ENCODE measurements around the gene ARHGAP18.

ARHGAP18 gene

DNA sequence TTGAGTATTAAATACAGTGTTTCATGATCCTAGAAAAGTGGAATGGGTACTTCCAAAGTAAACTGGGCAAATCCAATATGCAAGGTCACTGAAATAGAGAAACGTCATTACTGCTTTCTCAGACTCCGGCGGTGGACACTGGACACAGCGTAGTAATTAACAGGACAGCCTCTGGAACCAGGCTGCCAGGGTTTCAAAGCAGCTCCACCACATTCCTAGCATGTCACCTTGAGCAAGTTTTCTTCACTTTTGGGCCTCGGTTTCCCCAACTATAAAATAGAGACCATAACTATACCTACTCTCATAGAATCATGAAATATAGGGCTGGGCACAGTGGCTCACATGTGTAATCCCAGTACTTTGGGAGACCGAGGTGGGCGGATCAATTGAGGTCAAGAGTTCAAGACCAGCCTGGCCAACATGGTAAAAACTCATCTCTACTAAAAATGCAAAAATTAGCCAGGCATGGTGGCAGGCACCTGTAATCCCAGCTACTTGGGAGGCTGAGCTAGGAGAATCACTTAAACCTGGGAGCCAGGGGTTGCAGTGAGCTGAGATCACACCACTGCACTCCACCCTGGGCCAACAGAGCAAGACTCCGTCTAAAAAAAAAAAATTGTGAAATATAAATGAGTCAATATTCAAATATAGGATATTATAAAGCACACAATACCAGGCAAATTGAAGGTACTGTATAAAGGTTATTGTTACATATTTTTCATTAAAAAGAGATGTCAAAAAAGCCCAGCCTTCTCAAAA is 24.9 kb downstream of the ARHGAP18 start:
- ChIA-PET POLR2A (no interaction called here), CTCF (interaction anchor here (1.0 kb wide), 1 partner anchor 28 kb away, joined by 3 read pairs; no protein-coding TSS in a partner anchor)
- TF ChIP-seq FOXK2 (IDR thresholded peaks at IDR 0.05) (no peak), HDGF (IDR thresholded peaks at IDR 0.05; ENCODE audit: borderline replicate concordance) (no peak), LEF1 (IDR thresholded peaks at IDR 0.05; ENCODE audit: borderline replicate concordance) (no peak), TARDBP (IDR thresholded peaks at IDR 0.05) (no peak)
- DNase-seq (ENCODE audit: extremely low spot score): no peak

DNA sequence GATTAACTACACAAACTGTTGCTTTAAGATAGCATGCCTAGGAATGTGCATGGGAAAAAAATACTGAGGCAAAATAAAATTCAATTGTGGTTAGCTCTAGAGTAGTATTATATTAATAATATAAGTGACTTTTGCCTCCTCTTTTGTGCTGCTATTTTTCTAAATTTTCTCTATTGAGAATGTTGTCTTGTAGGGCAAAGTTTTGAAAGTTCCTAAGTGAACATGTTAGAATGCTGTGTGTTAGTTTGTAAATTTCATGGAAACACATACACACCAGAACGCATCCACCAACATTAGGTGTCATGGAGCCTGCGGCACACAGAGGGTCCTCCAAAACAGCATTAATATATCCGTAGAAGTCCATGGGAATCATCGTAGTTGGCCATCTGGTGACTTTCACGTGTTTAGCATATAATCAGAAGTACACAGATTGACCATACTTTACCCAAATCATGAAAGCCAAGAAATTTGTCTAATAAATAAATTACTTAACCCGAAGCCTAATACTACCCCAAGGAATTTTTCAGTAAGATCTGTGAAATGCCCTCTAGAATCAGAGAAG is 25.6 kb downstream of the ARHGAP18 start:
- no peak for DNase-seq (ENCODE audit: extremely low spot score)
- TF ChIP-seq L3MBTL2 (conservative IDR thresholded peaks at IDR 0.05) (no peak), HDGF (IDR thresholded peaks at IDR 0.05; ENCODE audit: borderline replicate concordance) (no peak), SUZ12 (IDR thresholded peaks at IDR 0.05) (no peak), FOXM1 (IDR thresholded peaks at IDR 0.05; ENCODE audit: borderline replicate concordance) (no peak), ZNF384 (IDR thresholded peaks at IDR 0.05) (no peak), FOXA1 (IDR thresholded peaks at IDR 0.05) (no peak), SP1 (IDR thresholded peaks at IDR 0.05) (no peak), LEF1 (IDR thresholded peaks at IDR 0.05; ENCODE audit: borderline replicate concordance) (no peak)
- CTCF ChIA-PET: no interaction called here
- POLR2A ChIA-PET: no interaction called here

DNA sequence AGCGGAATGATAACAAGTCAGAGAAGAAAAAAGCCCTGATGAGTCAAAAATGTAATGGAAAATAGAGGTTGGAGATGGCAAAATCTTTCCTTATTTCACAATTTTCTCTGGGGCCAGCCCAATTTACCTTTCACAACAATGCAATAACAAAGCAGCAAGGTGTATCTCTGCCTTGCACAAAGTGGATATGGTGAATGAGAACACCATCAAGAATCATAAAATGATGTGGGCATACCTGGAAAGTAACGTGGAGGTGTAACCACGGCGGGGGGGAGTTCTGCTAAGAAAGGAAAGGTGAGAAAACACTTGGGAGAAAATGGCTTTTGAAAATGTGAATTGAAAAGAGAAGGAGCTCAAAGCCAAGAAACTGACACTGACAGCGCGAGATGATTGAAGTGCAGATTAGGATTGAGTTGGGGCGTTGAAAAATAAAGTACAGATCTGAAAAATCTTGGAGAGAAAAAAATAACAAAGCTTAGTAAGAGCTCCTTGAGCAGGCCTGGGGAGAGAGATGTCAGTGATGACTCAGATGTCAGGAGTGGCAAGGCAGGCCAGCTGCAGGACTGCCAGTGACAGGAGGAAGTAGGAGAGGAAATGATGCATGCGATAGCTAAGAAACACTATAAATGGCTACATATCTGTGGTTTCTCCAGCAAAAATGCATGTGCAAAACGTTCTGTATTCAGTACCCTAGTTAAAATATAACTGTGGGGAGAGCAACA is 26.2 kb downstream of the ARHGAP18 start:
- POLR2A ChIA-PET: no interaction called here
- CTCF ChIA-PET: interaction anchor here (0.6 kb wide), 1 partner anchor 62 kb away, joined by 3 read pairs; no protein-coding TSS in a partner anchor
- TF ChIP-seq SUZ12 (IDR thresholded peaks at IDR 0.05) (no peak), ELF4 (IDR thresholded peaks at IDR 0.05) (no peak), ARNT (IDR thresholded peaks at IDR 0.05) (no peak), NFRKB (IDR thresholded peaks at IDR 0.05) (no peak), BHLHE40 (IDR thresholded peaks at IDR 0.05; ENCODE audit: borderline replicate concordance) (no peak), CTBP1 (IDR thresholded peaks at IDR 0.05; ENCODE audit: borderline replicate concordance) (no peak)
- TF ChIP-seq, protein P1, sequence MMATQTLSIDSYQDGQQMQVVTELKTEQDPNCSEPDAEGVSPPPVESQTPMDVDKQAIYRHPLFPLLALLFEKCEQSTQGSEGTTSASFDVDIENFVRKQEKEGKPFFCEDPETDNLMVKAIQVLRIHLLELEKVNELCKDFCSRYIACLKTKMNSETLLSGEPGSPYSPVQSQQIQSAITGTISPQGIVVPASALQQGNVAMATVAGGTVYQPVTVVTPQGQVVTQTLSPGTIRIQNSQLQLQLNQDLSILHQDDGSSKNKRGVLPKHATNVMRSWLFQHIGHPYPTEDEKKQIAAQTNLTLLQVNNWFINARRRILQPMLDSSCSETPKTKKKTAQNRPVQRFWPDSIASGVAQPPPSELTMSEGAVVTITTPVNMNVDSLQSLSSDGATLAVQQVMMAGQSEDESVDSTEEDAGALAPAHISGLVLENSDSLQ (IDR thresholded peaks at IDR 0.05): no peak
- DNase-seq (ENCODE audit: extremely low spot score): no peak

DNA sequence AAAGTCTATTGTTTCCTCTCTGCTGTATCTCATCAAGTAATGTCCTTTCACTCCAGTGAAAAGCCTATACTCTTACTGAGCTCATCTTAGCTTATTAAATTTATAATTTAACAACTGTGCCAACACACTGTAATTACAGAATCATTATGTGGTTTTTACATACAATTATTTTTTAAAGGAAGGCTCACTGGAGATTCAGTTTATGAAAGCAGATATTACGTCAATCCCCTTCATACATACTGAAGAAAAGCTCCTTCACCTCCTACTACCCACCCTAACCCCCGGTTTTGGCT is 28.1 kb downstream of the ARHGAP18 start:
- TF ChIP-seq CTBP1 (IDR thresholded peaks at IDR 0.05; ENCODE audit: borderline replicate concordance) (no peak), HDGF (IDR thresholded peaks at IDR 0.05; ENCODE audit: borderline replicate concordance) (no peak), SP1 (IDR thresholded peaks at IDR 0.05) (no peak), ARNT (IDR thresholded peaks at IDR 0.05) (no peak), SUZ12 (IDR thresholded peaks at IDR 0.05) (no peak), NFRKB (IDR thresholded peaks at IDR 0.05) (no peak), BHLHE40 (IDR thresholded peaks at IDR 0.05; ENCODE audit: borderline replicate concordance) (no peak), ELF4 (IDR thresholded peaks at IDR 0.05) (no peak), LEF1 (IDR thresholded peaks at IDR 0.05; ENCODE audit: borderline replicate concordance) (no peak), FOXM1 (IDR thresholded peaks at IDR 0.05; ENCODE audit: borderline replicate concordance) (no peak), L3MBTL2 (conservative IDR thresholded peaks at IDR 0.05) (no peak), TARDBP (IDR thresholded peaks at IDR 0.05) (no peak), FOXK2 (IDR thresholded peaks at IDR 0.05) (no peak)
- DNase-seq (ENCODE audit: extremely low spot score): no peak
- POLR2A ChIA-PET: no interaction called here
- CTCF ChIA-PET: interaction anchor here (0.6 kb wide), 1 partner anchor 1286 kb away, joined by 3 read pairs; no protein-coding TSS in a partner anchor

DNA sequence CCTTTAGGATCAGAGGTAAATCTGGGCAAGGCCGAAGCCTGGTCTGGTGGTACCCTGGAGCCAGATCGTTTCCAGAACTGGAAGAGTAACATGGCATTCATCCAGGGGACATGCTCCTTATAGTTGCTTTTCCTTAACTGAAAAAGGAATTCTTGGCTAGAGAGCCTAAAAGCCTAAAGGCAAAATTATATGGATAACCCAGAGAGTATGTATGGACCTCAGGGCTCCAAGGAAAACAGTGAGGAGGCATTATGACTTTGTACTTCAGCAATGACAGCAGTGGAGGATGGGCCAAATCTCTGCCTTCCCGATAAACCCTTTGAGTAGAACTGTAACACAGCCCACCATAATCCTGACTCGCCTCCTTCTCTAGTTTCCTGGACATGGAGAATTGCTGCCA is 29.3 kb downstream of the ARHGAP18 start:
- TF ChIP-seq NFRKB (IDR thresholded peaks at IDR 0.05) (no peak), FOXM1 (IDR thresholded peaks at IDR 0.05; ENCODE audit: borderline replicate concordance) (no peak), SUZ12 (IDR thresholded peaks at IDR 0.05) (no peak), HDGF (IDR thresholded peaks at IDR 0.05; ENCODE audit: borderline replicate concordance) (no peak), L3MBTL2 (conservative IDR thresholded peaks at IDR 0.05) (no peak), FOXK2 (IDR thresholded peaks at IDR 0.05) (no peak), ZNF384 (IDR thresholded peaks at IDR 0.05) (no peak)
- DNase-seq (ENCODE audit: extremely low spot score): no peak
- ChIA-PET POLR2A (interaction anchor here (1.5 kb wide), 1 partner anchor 29 kb away, joined by 3 read pairs; no protein-coding TSS in a partner anchor), CTCF (no interaction called here)

DNA sequence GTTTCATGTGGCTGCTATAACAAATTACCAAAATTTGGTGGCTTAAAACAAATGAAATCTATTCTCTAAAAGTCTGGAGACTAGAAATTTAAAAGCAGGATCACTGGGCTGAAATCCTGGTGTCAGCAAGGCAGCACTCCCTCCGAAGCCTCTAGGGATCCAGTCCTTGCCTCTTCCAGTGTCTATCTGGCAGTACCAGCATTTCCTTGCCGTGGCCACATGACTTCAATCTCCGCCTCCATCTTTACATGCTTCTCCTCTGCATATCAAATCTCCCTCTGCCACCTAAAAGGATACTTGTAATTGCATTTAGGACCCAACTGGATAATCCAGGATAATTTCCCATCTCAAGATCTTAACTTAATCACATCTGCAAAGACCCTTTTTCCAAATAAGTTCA is 30.2 kb downstream of the ARHGAP18 start:
- no peak for DNase-seq (ENCODE audit: extremely low spot score)
- CTCF ChIA-PET: no interaction called here
- TF ChIP-seq L3MBTL2 (conservative IDR thresholded peaks at IDR 0.05) (no peak), FOXA1 (IDR thresholded peaks at IDR 0.05) (no peak), CTBP1 (IDR thresholded peaks at IDR 0.05; ENCODE audit: borderline replicate concordance) (no peak), SP1 (IDR thresholded peaks at IDR 0.05) (no peak), ARNT (IDR thresholded peaks at IDR 0.05) (no peak), FOXM1 (IDR thresholded peaks at IDR 0.05; ENCODE audit: borderline replicate concordance) (no peak), NFRKB (IDR thresholded peaks at IDR 0.05) (no peak), BHLHE40 (IDR thresholded peaks at IDR 0.05; ENCODE audit: borderline replicate concordance) (no peak), HDGF (IDR thresholded peaks at IDR 0.05; ENCODE audit: borderline replicate concordance) (no peak), TARDBP (IDR thresholded peaks at IDR 0.05) (no peak), ELF4 (IDR thresholded peaks at IDR 0.05) (no peak)
- TF ChIP-seq, protein P1 (IDR thresholded peaks at IDR 0.05): no peak
- POLR2A ChIA-PET: interaction anchor here (1.5 kb wide), 1 partner anchor 30 kb away, joined by 3 read pairs; no protein-coding TSS in a partner anchor
